ENCODE data around the gene PARD3B. TPM values are rescaled to one million over a fixed set of nuclear protein-coding genes. Genes with fewer than 3 reads are reported as not detected.

The PARD3B gene
- total and polyA plus RNA-seq, 2 of the 8 experiments (the other 6 are each of a cell fraction or from before 2014, with no cell fraction given) = 1.2 to 5.7 TPM

DNA sequence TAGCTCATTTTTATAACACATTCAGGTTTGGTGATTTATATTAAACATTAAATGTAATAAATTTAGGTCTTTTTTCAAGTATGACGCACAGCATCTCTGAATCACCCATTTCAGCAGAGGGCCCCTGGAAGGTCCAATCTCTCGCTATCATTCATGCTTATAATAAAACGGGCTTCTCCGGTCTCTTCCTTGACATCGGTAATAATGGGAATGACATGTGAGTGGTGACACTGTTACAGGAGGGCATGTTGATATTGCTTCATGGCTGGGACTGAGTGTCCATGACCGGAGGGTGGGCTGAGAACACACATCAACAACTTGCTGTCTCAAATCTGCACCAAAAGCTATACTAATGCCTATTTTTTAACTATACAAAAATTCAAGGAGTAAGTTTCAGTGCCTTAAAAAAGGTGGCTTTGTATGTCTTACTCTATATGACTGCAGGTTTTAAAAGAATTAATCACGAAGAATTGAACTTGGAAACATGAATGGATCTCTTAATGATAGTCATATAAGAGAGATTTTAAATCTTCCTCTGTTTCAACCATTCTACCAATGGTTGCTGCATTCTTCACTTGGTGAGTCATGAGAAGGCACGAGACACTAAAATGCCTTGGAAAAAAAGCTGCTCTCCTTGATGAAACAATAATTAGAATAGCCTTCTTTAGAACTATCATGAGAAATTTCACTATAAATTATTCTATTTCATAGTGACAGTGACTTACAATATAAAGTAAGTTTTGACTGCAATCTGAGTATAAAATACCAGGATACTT lies 1035.1 kb downstream of the PARD3B start:
- FAIRE-seq (no peak), DNase-seq (ENCODE audit: low read depth in 1 of 2, low spot score in 2 of 2) (no peak)
- Histone ChIP-seq H3K56ac (replicated peaks; ENCODE audit: insufficient read length, low read depth, low read length) (no peak overlapping the region), H2BK120ac (replicated peaks; ENCODE audit: low read depth, low read length) (no peak overlapping the region), H3K4me3 (ENCODE audit: extremely low read depth in 1 of 4, insufficient read depth in 2 of 4, low read depth in 3 of 4, low read length in 4 of 4) (no peak overlapping the region), H4K91ac (replicated peaks; ENCODE audit: insufficient read length, low read length) (no peak overlapping the region), H3K9ac (replicated peaks in 1 of 4; ENCODE audit: extremely low read depth in 1 of 4, low read depth in 3 of 4, low read length in 3 of 4) (no peak overlapping the region), H3K27me3 (replicated peaks in 1 of 4; ENCODE audit: control insufficient read depth in 3 of 4, extremely low read depth in 1 of 4, insufficient read depth in 3 of 4, low read length in 3 of 4) (no peaks in the 10 kb centered on the region), H2AFZ (ENCODE audit: low read length) (no peak overlapping the region), H2BK15ac (ENCODE audit: low read length) (no peak overlapping the region), H3K79me2 (ENCODE audit: control insufficient read depth in 1 of 2, insufficient read depth in 2 of 2, low read length in 2 of 2) (no peaks in the 10 kb centered on the region), H2BK5ac (ENCODE audit: low read depth, low read length) (no peak overlapping the region), H3K9me3 (ENCODE audit: insufficient read depth in 2 of 2, low read depth in 1 of 2, low read length in 1 of 2) (peaks cover 0 to 3% of the 10 kb centered on the region in 2 experiments; a peak in 1 of 4 replicates), H3K14ac (ENCODE audit: insufficient read length) (no peak overlapping the region), H3K23ac (ENCODE audit: insufficient read length) (no peak overlapping the region), H3K4me1 (replicated peaks in 1 of 4; ENCODE audit: control insufficient read depth in 3 of 4, insufficient read depth in 4 of 4, low read length in 3 of 4) (no peaks in the 10 kb centered on the region), H3K23me2 (ENCODE audit: low read depth, low read length) (no peaks in the 10 kb centered on the region), H2AK5ac (ENCODE audit: low read depth, low read length) (no peak overlapping the region), H3K4ac (replicated peaks; ENCODE audit: insufficient read length, low read depth, low read length) (no peak overlapping the region), H3K18ac (ENCODE audit: extremely low read depth, low read length) (no peak overlapping the region), H2BK12ac (ENCODE audit: low read depth, low read length) (no peak overlapping the region), H3K4me2 (ENCODE audit: insufficient read depth in 1 of 2, low read depth in 2 of 2, low read length in 2 of 2) (no peak overlapping the region), H3K27ac (ENCODE audit: low read depth, low read length) (no peak overlapping the region), H4K20me1 (replicated peaks in 1 of 2; ENCODE audit: control insufficient read depth in 1 of 2, insufficient read depth in 2 of 2, low read length in 2 of 2) (no peaks in the 10 kb centered on the region), H3K79me1 (ENCODE audit: low read depth, low read length) (no peaks in the 10 kb centered on the region), H4K8ac (ENCODE audit: extremely low read depth, insufficient read depth, low read length) (no peak overlapping the region), H3K36me3 (ENCODE audit: control insufficient read depth in 2 of 4, insufficient read depth in 4 of 4, low read length in 3 of 4) (no peaks in the 10 kb centered on the region), H4K5ac (ENCODE audit: insufficient read length, low read depth, low read length) (no peak overlapping the region), H2BK20ac (ENCODE audit: low read length) (no peak overlapping the region)
- CTCF ChIA-PET (ENCODE audit: partially characterized antibody) = interaction anchor here (0.7 to 1.0 kb wide), 3 partner anchors 15 to 359 kb away, joined by 3 read pairs; no protein-coding TSS in a partner anchor
- POLR2A ChIA-PET (ENCODE audit: partially characterized antibody) = no interaction called here
- 89% methylated on average over 8 of the region's 8 CpGs; no CpG with 5 or more reads in 1 of the 2 experiments for WGBS, 2 experiments (ENCODE audit: extremely low coverage in 1 of 2, insufficient coverage in 1 of 2, insufficient read length in 1 of 2, insufficient replicate concordance in 2 of 2, low coverage in 1 of 2, low lambda C conversion rate in 2 of 2, missing lambda C conversion rate in 1 of 2)
- TF ChIP-seq BCL11A (IDR thresholded peaks at IDR 0.05; ENCODE audit: low read depth in 2 of 2, low read length in 2 of 2) (no peak), RAD21 (IDR thresholded peaks at IDR 0.05 in 1 of 2, conservative IDR thresholded peaks at IDR 0.05 in 1 of 2; ENCODE audit: low read depth in 2 of 2, low read length in 2 of 2) (no peak), GABPA (IDR thresholded peaks at IDR 0.05; ENCODE audit: borderline replicate concordance, insufficient read depth, low read length) (no peak), EGR1 (IDR thresholded peaks at IDR 0.05; ENCODE audit: borderline replicate concordance, low read depth, low read length) (no peak), JUND (IDR thresholded peaks at IDR 0.05; ENCODE audit: low read length) (no peak), CTBP2 (IDR thresholded peaks at IDR 0.05; ENCODE audit: borderline replicate concordance, insufficient read depth, insufficient read length, low read length) (no peak), ATF3 (IDR thresholded peaks at IDR 0.05; ENCODE audit: insufficient read depth, low read depth, low read length) (no peak), GTF2F1 (IDR thresholded peaks at IDR 0.05; ENCODE audit: borderline replicate concordance, low read depth, low read length) (no peak)

Measured in H1 (cell line).